GM18505 (cell line): ENCODE results near the gene EIF4G2.
A peak's percentile ranks its signal among the peaks of the same experiment; 100 is the strongest.

Experiments used
- ATAC-seq: cut with Tn5 transposase; IDR thresholded peaks from one replicate; pipeline ENCODE4 v1.9.1; 2021; ENCODE audit not compliant: unreplicated experiment
- POLR2A ChIP-seq: IDR thresholded peaks from 4 replicates; pipeline ENCODE4 v1.6.1; 2011; ENCODE audit warnings: borderline replicate concordance; ENCODE audit not compliant: insufficient read depth, insufficient read length; ENCODE audit errors: extremely low read depth

The EIF4G2 gene

GRCh38 chr11:10750838-10751580, 57.7 kb downstream of the EIF4G2 start, which contains the start of gene CTR9:
CTR9 (plus strand) TSS chr11:10751246; CDS start chr11:10751413, 167 bp downstream.
- peak; percentile 87 for ATAC-seq
- TF ChIP-seq POLR2A, result peak; percentile 98

DNA sequence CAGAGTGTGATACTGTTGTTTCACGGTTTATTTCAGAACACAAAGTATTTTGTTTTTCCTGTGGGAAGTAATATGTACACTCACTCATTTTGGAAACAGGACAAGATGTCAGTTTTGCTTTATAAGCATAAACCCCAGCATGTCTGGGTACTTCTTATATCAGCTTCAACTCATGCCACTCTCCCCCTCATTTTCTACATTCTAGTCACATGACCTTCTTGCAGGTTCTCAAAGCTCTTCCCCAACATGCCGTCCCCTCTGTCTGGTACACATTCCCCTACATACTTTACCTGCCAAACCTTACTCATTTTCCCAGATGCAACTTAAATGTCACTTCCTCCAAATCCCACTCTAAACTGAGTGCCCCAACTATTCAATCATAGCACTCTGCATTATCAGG, 59.2 kb downstream of the EIF4G2 start:
- ATAC-seq, result no peak
- TF ChIP-seq POLR2A, result no peak

GRCh38 chr11:10747733-10748132, 61.0 kb downstream of the EIF4G2 start:
- TF ChIP-seq POLR2A, result no peak
- ATAC-seq, result no peak
